ENCODE measurements around the gene GARRE1. TPM values are rescaled to one million over a fixed set of nuclear protein-coding genes. Genes with fewer than 3 reads are reported as not detected.

GARRE1 gene
- total RNA-seq, 1 experiment from 2014 or later: 23.3 TPM

- TF ChIP-seq, protein P1, sequence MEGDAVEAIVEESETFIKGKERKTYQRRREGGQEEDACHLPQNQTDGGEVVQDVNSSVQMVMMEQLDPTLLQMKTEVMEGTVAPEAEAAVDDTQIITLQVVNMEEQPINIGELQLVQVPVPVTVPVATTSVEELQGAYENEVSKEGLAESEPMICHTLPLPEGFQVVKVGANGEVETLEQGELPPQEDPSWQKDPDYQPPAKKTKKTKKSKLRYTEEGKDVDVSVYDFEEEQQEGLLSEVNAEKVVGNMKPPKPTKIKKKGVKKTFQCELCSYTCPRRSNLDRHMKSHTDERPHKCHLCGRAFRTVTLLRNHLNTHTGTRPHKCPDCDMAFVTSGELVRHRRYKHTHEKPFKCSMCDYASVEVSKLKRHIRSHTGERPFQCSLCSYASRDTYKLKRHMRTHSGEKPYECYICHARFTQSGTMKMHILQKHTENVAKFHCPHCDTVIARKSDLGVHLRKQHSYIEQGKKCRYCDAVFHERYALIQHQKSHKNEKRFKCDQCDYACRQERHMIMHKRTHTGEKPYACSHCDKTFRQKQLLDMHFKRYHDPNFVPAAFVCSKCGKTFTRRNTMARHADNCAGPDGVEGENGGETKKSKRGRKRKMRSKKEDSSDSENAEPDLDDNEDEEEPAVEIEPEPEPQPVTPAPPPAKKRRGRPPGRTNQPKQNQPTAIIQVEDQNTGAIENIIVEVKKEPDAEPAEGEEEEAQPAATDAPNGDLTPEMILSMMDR (conservative IDR thresholded peaks at IDR 0.05): no peak
- Histone ChIP-seq H3K79me2 (ENCODE audit: low read depth) (no peaks in the 10 kb centered on the region), H3K4me2 (no peak overlapping the region), H3K36me3 (ENCODE audit: low read depth) (no peaks in the 10 kb centered on the region), H3K27me3 (ENCODE audit: insufficient read depth, low read depth) (no peaks in the 10 kb centered on the region), H3K4me3 (no peak overlapping the region), H3K9me2 (ENCODE audit: insufficient read depth) (no peaks in the 10 kb centered on the region), H3F3A (ENCODE audit: insufficient read depth, low read depth) (no peaks in the 10 kb centered on the region), H3K9me3 (ENCODE audit: insufficient read depth, low read depth) (no peaks in the 10 kb centered on the region), H3K27ac (no peak overlapping the region), H4K20me1 (ENCODE audit: insufficient read depth) (no peaks in the 10 kb centered on the region), H2AFZ (no peak overlapping the region), H3K4me1 (replicated peaks; ENCODE audit: insufficient read depth) (no peaks in the 10 kb centered on the region)
- no peak for DNase-seq
- BruUV-seq (replicated peaks): no TSS peak
- ChIA-PET POLR2A (ENCODE audit: unreplicated experiment) (no interaction called here), CTCF (no interaction called here)
- intact Hi-C loops (cut with micrococcal nuclease; ENCODE audit: unreplicated experiment): no loop called here
Measured at GRCh38 chr19:34298891-34299520, 44.7 kb downstream of the GARRE1 start.

DNA sequence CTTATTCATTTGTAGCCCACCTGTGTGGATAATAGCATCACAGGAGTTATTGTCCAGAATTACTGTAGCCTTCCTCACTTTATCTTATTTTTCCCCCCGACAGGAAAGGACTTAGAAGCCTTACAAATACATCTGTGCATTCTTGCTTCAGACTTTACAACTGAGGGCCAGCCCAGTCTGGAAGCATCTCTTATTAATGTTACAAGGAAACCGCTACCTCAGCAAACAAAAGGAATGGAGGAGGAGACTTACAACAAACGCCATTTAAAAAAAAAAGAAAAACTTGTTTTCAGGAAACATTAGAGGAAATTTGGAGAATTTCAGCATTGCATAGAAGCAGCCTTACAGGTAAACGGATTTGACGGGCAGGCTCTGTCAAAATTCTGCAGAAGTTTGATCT lies 45.2 kb downstream of the GARRE1 start:
- Histone ChIP-seq H3K9me2 (ENCODE audit: insufficient read depth) (no peaks in the 10 kb centered on the region), H3F3A (ENCODE audit: insufficient read depth, low read depth) (no peaks in the 10 kb centered on the region), H3K4me3 (no peak overlapping the region), H3K27me3 (ENCODE audit: insufficient read depth, low read depth) (no peaks in the 10 kb centered on the region), H3K4me2 (no peak overlapping the region), H4K20me1 (ENCODE audit: insufficient read depth) (no peaks in the 10 kb centered on the region), H3K9me3 (ENCODE audit: insufficient read depth, low read depth) (no peaks in the 10 kb centered on the region), H2AFZ (no peak overlapping the region), H3K36me3 (ENCODE audit: low read depth) (no peaks in the 10 kb centered on the region), H3K27ac (no peak overlapping the region), H3K79me2 (ENCODE audit: low read depth) (no peaks in the 10 kb centered on the region), H3K4me1 (replicated peaks; ENCODE audit: insufficient read depth) (no peaks in the 10 kb centered on the region)
- intact Hi-C loops (cut with micrococcal nuclease; ENCODE audit: unreplicated experiment): no loop called here
- TF ChIP-seq EZH2 (IDR thresholded peaks at IDR 0.05; ENCODE audit: low read depth): no peak
- TF ChIP-seq, protein P1 (conservative IDR thresholded peaks at IDR 0.05): no peak
- no peak for DNase-seq
- BruUV-seq (replicated peaks): no TSS peak
- ChIA-PET CTCF (no interaction called here), POLR2A (ENCODE audit: unreplicated experiment) (no interaction called here)

- no peaks in the 10 kb centered on the region for H3K36me3 ChIP-seq (ENCODE audit: low read depth)
- TF ChIP-seq EZH2 (IDR thresholded peaks at IDR 0.05; ENCODE audit: low read depth): no peak
- TF ChIP-seq, protein P1 (conservative IDR thresholded peaks at IDR 0.05): no peak
- no peak overlapping the region for H3K4me3 ChIP-seq
- no peaks in the 10 kb centered on the region for H3K9me2 ChIP-seq (ENCODE audit: insufficient read depth)
- no peaks in the 10 kb centered on the region for H3K79me2 ChIP-seq (ENCODE audit: low read depth)
- H4K20me1 ChIP-seq (ENCODE audit: insufficient read depth): no peaks in the 10 kb centered on the region
- no peak overlapping the region for H3K4me2 ChIP-seq
- H3F3A ChIP-seq (ENCODE audit: insufficient read depth, low read depth): no peaks in the 10 kb centered on the region
- H3K4me1 ChIP-seq (replicated peaks; ENCODE audit: insufficient read depth): no peaks in the 10 kb centered on the region
- H3K27me3 ChIP-seq (ENCODE audit: insufficient read depth, low read depth): no peaks in the 10 kb centered on the region
- CTCF ChIA-PET: no interaction called here
- no peak overlapping the region for H2AFZ ChIP-seq
- POLR2A ChIA-PET (ENCODE audit: unreplicated experiment): no interaction called here
- DNase-seq: no peak
- H3K27ac ChIP-seq: no peak overlapping the region
- intact Hi-C loops (cut with micrococcal nuclease; ENCODE audit: unreplicated experiment): no loop called here
- no TSS peak for BruUV-seq (replicated peaks)
- no peaks in the 10 kb centered on the region for H3K9me3 ChIP-seq (ENCODE audit: insufficient read depth, low read depth)
Measured at GRCh38 chr19:34300380-34300779, 46.0 kb downstream of the GARRE1 start.
